ENCODE data around the gene FAP. TPM values are rescaled to one million over a fixed set of nuclear protein-coding genes. Genes with fewer than 3 reads are reported as not detected.

The FAP gene
- total RNA-seq, 1 donor from 2014 or later: 2.4 TPM

DNA sequence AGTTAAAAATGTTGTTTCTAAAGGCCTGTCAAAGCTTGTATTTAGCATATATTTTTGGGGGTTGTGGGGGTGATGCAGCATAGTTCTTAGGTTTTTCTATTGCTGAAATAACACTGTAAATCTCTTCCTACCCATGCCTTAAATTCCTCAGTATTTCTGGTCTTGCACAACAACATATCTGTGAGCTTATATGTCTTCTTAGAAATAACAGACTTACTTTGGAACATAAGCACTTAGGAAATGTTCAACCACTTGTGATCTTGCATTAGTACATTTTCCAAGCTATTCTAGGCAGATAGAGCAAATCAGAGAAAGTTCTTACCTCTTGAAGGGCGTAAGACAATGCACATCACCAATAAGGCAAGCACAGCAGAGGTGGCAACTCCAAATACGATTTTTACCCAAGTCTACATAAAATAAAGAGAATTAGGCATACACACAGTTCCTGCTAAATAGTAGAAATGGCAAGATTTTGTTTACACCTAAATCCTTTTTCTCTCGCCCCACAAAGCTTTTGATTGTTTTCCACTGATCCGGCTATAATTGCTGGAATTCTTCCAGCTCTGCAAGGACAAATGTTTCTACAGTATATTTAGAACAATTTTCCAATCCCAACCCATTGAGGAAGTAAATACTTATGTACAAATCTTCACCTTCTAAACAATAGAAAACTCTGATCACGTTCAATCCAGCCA, 512 bp downstream of the FAP start:
- FAIRE-seq: no peak
- no peak for DNase-seq (ENCODE audit: low spot score in 2 of 2)

DNA sequence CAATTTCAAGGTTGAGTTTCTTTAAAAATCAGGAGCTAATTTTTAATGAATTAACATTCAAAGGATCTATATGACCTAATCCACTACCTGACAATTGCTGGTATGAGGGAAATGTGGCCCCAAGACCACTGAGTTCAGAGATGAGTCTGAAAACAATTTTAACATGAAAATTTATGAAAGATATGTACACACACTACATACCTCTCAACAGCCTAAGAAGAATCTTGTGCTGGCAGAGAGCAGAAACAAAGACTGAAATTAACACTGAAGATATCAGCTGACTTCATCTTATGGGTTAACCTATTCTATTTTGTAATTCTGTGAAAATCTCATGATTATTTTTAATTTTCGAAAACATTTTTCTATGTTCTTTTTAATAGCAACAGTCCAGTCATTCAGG, 1.7 kb downstream of the FAP start:
- FAIRE-seq (no peak), DNase-seq (ENCODE audit: low spot score in 2 of 2) (no peak)

- DNase-seq (ENCODE audit: low spot score in 2 of 2) (no peak), FAIRE-seq (no peak)
Measured at GRCh38 chr2:162234620-162235462, 8.4 kb downstream of the FAP start.

- FAIRE-seq (no peak), DNase-seq (ENCODE audit: low spot score in 2 of 2) (no peak)
Measured at GRCh38 chr2:162233197-162233596, 10.0 kb downstream of the FAP start.

GRCh38 chr2:162232671-162233070, 10.6 kb downstream of the FAP start:
- FAIRE-seq: no peak
- no peak for DNase-seq (ENCODE audit: low spot score in 2 of 2)

DNA sequence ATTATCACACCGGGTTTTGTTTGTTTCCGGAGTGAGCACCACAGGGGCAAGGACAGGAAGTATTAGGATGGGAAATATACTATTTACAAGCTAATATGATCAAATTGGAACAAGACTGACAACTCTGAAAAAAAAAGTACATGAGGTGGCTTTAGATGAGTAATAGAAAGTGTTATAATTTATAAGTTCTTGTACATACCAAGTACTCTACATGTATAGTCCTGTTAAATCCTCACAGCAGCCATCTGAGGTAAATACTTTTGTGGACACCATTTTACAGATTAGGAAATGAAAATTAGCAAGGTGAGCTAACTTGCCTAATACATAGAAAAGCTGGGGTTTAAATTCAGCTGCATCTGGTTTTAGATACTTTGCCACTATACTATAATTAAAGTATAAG, 11.2 kb downstream of the FAP start:
- DNase-seq (ENCODE audit: low spot score in 2 of 2): no peak
- FAIRE-seq: no peak

GRCh38 chr2:162230761-162231160, 12.5 kb downstream of the FAP start:
- no peak for FAIRE-seq
- no peak for DNase-seq (ENCODE audit: low spot score in 2 of 2)

- FAIRE-seq (no peak), DNase-seq (ENCODE audit: low spot score in 2 of 2) (no peak)
Measured at GRCh38 chr2:162226836-162227235, 16.4 kb downstream of the FAP start.

GRCh38 chr2:162221064-162221463, 22.2 kb downstream of the FAP start:
- FAIRE-seq: no peak

DNA sequence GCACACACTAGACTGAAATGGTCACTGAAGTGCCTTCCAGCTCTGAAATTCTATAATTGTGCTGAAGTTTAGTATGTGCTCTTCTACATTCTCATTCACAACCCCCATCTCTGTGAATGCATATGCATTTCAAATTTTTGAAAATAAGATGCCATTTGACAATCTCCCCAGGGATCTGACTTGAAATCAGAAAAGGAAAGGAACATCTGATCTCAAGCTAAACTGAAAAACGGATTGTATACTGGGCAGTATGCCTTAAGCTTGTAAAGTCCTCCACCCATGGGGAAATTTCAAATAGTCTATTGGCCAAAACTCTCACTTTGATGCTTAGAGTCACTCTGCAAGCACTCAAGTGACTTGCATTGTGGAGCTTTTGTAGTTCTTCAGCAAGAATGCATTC, 22.9 kb downstream of the FAP start:
- no peak for DNase-seq (ENCODE audit: low spot score in 2 of 2)
- no peak for FAIRE-seq

More at GRCh38 chr2:162221064-162221463, 22.2 kb downstream of the FAP start:
- DNase-seq (ENCODE audit: low spot score in 2 of 2): peak; percentile 16 to 22

DNA sequence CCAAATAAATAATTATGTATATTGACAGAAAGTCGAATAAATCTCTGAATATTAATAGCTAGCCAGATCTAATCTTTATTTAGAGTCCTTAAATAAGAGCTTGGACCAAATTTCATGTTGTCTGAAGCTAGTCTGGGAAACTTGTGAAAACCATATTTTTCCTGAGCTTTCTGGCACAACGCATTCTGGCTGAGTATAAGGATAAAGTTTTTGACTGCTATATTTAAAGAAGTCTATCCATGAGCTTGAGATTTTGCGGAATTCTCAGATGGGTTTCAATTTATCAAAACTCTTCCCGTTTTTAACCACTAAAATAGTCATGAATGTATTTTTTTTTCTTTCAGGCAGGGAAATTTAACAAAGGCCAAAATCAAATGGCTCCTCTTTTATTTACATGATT, 23.8 kb downstream of the FAP start:
- DNase-seq (ENCODE audit: low spot score in 2 of 2) (no peak), FAIRE-seq (no peak)

DNA sequence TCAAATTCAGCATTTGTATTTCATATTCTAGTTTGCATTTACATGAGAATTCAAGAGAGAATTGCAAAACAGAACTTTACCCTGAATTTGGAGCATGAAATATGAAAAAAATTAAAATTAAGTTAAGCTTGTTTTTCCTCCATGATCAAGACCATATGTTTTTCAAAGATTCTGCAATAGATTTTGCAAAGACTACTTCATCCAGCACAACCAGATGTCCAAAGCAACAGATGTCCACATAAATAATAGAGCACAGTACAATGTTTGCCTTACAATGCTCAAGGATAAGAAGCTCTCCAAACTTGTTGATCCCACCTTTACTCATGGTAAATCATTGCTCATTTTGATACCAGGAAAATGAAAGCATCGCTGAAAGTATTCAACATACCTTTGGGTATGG, 25.6 kb downstream of the FAP start:
- no peak for FAIRE-seq
- no peak for DNase-seq (ENCODE audit: low spot score in 2 of 2)

- DNase-seq (ENCODE audit: low spot score in 2 of 2): no peak
- FAIRE-seq: no peak
Measured at GRCh38 chr2:162215162-162215561, 28.1 kb downstream of the FAP start.

DNA sequence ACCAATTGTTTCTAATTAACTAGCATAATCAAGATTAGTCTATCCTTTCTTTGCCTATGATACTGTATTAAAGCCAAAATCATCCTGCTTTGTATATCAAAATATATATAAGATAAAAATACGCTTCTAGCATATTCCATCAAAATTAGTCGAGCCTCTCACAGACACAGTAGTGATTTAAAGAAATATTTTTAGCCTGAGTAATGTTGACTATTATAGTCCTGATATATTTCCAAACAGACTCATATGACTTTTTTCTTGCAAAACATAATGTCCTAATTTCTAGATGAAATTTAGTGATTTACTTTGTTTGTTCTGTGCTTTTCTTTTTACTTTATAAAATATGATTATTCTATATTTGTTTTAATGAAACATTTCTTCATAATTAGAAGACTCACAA, 30.9 kb downstream of the FAP start:
- DNase-seq (ENCODE audit: low spot score in 2 of 2) (no peak), FAIRE-seq (peak; percentile 85)

DNA sequence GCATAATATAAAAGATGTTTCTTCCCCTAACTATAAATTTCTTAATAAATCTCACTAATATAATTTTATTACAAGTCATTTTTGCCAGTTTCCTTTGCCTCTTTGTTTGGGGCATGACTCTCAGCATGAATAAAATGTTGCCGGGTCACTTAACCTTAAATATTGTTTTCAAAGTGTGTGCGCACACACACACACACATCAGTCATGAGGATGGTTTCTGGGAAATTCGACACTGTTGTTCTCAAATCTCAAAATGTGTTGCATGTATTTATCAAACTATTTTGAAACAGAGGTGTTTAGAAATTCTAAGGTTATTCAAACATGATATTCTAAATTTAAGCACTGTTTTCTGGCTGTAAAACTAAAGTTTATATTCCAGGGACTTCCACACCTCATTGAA, 31.5 kb downstream of the FAP start:
- FAIRE-seq (no peak), DNase-seq (ENCODE audit: low spot score in 2 of 2) (no peak)

DNA sequence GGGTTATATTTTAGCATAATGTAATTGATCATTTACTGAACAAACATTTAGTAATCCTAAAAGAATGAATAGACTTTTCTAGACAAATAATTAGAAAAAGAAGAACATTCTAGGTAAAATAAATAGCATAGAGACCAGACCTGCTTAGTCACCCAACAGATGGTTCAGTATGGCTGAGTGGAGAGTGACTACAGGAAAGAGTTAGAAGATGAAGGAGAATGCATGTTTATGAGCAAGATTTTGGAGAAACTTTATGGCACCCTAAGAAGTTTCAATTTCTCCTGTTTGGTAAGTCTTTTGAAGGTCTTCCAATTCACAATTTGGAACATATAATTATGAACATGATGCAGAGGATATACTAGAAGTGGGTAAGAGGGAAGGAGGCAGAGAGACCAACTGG, 32.9 kb downstream of the FAP start:
- DNase-seq (ENCODE audit: low spot score in 2 of 2): no peak
- no peak for FAIRE-seq

DNA sequence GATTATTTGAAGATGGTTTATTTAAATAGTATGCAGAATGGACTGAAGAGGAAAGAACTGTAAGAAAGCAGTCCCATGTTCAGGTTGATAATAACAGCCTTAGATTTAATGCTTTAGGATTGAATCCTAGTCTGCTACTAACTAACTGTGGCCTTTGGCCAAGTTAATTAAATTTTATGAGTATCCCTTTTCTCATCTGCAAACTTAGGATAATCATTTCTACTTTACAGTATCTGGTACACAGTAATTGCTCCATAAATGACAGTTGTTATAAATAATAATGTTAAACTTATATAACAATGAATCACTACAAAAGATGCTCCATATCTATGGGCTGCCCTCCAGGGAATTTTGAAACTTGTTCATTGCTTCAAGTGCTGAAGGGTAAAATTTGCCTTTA, 41.0 kb downstream of the FAP start:
- FAIRE-seq: no peak
- DNase-seq (ENCODE audit: low spot score in 2 of 2): no peak

DNA sequence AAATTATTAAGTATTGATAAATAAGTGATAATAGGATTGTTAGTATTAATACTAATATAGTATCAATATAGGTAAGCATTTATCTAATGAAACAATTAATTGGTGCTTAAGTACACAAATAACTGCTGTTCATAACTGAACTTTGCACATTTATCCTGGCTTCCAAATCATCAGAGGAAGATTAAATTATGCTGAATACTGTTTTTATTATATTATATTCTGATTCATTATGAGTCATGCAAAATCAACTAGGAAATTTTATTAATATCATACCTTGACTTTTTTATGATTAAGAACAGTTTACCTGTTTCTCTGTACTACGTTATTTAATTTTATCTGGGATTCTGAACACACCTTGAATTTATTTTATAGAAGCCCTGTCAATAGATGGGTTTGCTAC, 42.6 kb downstream of the FAP start:
- FAIRE-seq (no peak), DNase-seq (ENCODE audit: low spot score in 2 of 2) (no peak)

DNA sequence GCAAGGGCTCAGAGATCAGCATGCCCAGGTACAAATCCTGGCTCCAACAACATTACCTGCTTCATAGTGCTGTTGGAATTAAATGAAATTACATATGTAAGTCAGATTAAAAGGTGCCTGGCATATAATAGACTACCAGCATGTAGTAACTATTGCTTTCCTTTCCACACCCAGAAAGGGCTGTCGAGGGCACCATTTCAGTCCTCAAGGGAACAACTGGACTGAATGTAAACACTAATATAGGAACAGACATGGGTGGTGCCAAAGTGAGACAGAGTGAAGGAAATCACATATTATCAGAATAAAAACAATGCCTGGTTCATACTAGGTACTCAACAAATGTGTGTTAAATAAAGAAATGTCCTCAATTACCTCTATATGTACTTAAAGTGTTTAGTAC, 43.3 kb downstream of the FAP start:
- FAIRE-seq: no peak
- no peak for DNase-seq (ENCODE audit: low spot score in 2 of 2)

DNA sequence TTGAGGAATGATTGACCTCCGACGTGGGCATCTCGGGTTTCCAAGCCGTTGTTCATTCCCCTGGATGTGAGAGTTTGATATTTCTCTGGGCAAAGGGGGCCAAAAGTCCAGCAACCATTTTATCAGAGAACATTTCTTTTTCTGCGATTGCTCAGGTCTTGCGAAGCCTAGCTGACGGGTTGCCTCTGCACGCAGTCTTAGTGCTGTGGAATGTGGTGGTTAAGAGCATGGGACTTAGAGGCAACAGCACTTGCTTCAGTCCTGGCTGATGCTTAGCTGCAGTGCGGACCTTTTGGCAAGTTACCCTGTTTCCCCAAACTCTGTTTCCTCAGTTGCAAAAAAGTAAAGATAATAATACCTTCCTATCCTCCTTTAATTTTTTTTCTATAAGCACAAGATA, 45.0 kb downstream of the FAP start:
- DNase-seq (ENCODE audit: low spot score in 2 of 2) (no peak), FAIRE-seq (no peak)

- FAIRE-seq (no peak), DNase-seq (ENCODE audit: low spot score in 2 of 2) (no peak)
Measured at GRCh38 chr2:162197069-162197825, 46.0 kb downstream of the FAP start.

Data from frontal cortex (tissue), 4 donors.